Choroid plexus epithelial cell (primary cell): Measurements from ENCODE around the gene PIK3R5.

Source experiments
- DNase-seq: peaks from one replicate; pipeline ENCODE4 v3.0.0-alpha.2; 2010; ENCODE audit warnings: low read depth
- H3K4me3 ChIP-seq: 2 replicates; pipeline ENCODE4 v1.5.1; 2011; ENCODE audit warnings: low read depth, mild to moderate bottlenecking, control low read depth, low read length, moderate library complexity
- CTCF ChIP-seq: conservative IDR thresholded peaks from 2 replicates; pipeline ENCODE4 v1.5.1; 2011; ENCODE audit warnings: low read depth, mild to moderate bottlenecking, control low read depth, inconsistent platforms, low read length, moderate library complexity

PIK3R5 gene

GRCh38 chr17:8868092-8868491 lies 97.4 kb downstream of the PIK3R5 start:
- TF ChIP-seq CTCF, result no peak
- DNase-seq, result no peak

GRCh38 chr17:8867361-8867981 lies 98.0 kb downstream of the PIK3R5 start, which contains the start of gene PIK3R6:
TSS of gene PIK3R6 (minus strand) at chr17:8867674. CDS start at chr17:8849794, 17,880 bp downstream.
- H3K4me3 ChIP-seq, result no peak within 1 kb of the TSS
- TF ChIP-seq CTCF, result no peak
- no peak for DNase-seq

More at GRCh38 chr17:8868092-8868491, 97.4 kb downstream of the PIK3R5 start:
- H3K4me3 ChIP-seq, result no peak overlapping the region

- DNase-seq, result no peak
- no peak overlapping the region for H3K4me3 ChIP-seq
- no peak for TF ChIP-seq CTCF
These were observed 99.7 kb downstream of the PIK3R5 start for GRCh38 chr17:8865811-8866210.

GRCh38 chr17:8865385-8865784 lies 100.1 kb downstream of the PIK3R5 start:
- no peak for DNase-seq
- no peak overlapping the region for H3K4me3 ChIP-seq
- no peak for TF ChIP-seq CTCF

GRCh38 chr17:8862213-8863056 lies 103.1 kb downstream of the PIK3R5 start:
- H3K4me3 ChIP-seq, result no peak overlapping the region
- no peak for DNase-seq
- no peak for TF ChIP-seq CTCF

- no peak overlapping the region for H3K4me3 ChIP-seq
- no peak for DNase-seq
- TF ChIP-seq CTCF, result no peak
These were observed 103.9 kb downstream of the PIK3R5 start for GRCh38 chr17:8861495-8862181.
